ENCODE measurements around the gene PSMC4.

DNA sequence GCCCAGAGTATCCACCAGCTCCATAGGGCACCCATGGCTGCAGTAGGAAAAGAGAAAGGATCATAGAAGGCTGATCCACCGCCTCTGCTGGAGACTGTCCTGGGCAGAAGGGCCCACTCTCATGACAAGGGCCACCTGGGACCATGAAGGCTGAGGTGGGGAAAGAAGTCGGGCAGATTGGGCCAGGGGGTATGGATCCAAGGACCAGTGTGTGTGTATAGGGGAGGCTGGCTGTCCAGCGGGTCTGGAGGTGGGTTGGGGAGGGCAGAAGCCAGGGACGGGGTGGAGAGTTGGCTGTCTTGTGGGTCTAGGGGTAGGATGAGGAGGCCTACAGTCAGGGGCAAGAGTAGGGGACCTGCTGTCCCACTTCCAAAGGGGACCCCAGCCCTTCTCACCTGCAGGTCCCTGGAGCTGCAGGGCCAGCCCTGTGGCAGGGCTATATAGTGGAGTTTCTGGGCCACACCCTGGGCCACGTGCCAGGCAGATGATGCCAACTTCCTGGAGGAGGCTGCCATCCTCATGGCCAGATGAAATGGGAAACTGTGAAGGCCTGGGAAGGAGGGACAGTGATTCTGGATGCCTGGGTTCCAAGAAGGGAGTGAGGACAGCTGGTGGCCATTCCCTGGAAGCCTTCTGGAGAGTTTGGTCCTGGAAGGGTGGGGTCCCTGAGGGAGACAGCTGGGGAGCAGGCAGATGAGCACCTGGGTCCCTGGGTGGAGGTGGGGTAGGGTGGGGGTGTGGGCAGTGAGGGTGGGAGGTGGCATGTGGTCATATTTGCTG, 36.2 kb upstream of the PSMC4 start, which contains the start of gene FCGBP:
- TF ChIP-seq, protein P1, sequence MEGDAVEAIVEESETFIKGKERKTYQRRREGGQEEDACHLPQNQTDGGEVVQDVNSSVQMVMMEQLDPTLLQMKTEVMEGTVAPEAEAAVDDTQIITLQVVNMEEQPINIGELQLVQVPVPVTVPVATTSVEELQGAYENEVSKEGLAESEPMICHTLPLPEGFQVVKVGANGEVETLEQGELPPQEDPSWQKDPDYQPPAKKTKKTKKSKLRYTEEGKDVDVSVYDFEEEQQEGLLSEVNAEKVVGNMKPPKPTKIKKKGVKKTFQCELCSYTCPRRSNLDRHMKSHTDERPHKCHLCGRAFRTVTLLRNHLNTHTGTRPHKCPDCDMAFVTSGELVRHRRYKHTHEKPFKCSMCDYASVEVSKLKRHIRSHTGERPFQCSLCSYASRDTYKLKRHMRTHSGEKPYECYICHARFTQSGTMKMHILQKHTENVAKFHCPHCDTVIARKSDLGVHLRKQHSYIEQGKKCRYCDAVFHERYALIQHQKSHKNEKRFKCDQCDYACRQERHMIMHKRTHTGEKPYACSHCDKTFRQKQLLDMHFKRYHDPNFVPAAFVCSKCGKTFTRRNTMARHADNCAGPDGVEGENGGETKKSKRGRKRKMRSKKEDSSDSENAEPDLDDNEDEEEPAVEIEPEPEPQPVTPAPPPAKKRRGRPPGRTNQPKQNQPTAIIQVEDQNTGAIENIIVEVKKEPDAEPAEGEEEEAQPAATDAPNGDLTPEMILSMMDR (IDR thresholded peaks at IDR 0.05) = no peak
- no peak for TF ChIP-seq SIN3A (IDR thresholded peaks at IDR 0.05; ENCODE audit: borderline replicate concordance, low read depth, low read length)
- TF ChIP-seq YY1 (IDR thresholded peaks at IDR 0.05; ENCODE audit: low read depth) = no peak
- no peak for TF ChIP-seq GATA2 (CRISPR knock-in tag; IDR thresholded peaks at IDR 0.05)
- TF ChIP-seq TEAD4 (IDR thresholded peaks at IDR 0.05; ENCODE audit: borderline replicate concordance, insufficient read depth) = no peak
- no peak for TF ChIP-seq TAF1 (IDR thresholded peaks at IDR 0.05; ENCODE audit: borderline replicate concordance, low read depth, low read length)
- TF ChIP-seq RAD21 (IDR thresholded peaks at IDR 0.05; ENCODE audit: low read length) = no peak
- TF ChIP-seq, protein P2, sequence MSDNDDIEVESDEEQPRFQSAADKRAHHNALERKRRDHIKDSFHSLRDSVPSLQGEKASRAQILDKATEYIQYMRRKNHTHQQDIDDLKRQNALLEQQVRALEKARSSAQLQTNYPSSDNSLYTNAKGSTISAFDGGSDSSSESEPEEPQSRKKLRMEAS (IDR thresholded peaks at IDR 0.05; ENCODE audit: low read depth) = no peak
- TF ChIP-seq ELF1 (IDR thresholded peaks at IDR 0.05) = no peak
